GM23248 (cell line): Measurements from ENCODE around the gene ELP5.

Experiments
- EZH2 ChIP-seq: fragments of 200-600 bp; sonication (generic); IDR thresholded peaks from 2 replicates; pipeline ENCODE4 v1.6.1; 2018; ENCODE audit warnings: antibody characterized with exemption, mild to moderate bottlenecking; ENCODE audit not compliant: insufficient read depth, poor library complexity, severe bottlenecking
- EZH2phosphoT487 ChIP-seq: fragments of 200-600 bp; sonication (generic); IDR thresholded peaks from 2 replicates; pipeline ENCODE4 v1.6.1; 2018; ENCODE audit warnings: antibody characterized with exemption, moderate library complexity, mild to moderate bottlenecking, low read depth; ENCODE audit not compliant: insufficient read depth

GRCh38 chr17:7228920-7229319, 23.1 kb upstream of the ELP5 start:
- no peak for TF ChIP-seq EZH2
- TF ChIP-seq EZH2phosphoT487: no peak
